HCT116 (cell line): Measurements from ENCODE around the gene FBXO40.

Source experiments
- EGR1 ChIP-seq: IDR thresholded peaks from 2 replicates; pipeline ENCODE4 v1.6.1; 2012; ENCODE audit warnings: low read depth
- ELF1 ChIP-seq: IDR thresholded peaks from 2 replicates; pipeline ENCODE4 v1.6.1; 2012; ENCODE audit warnings: low read depth, borderline replicate concordance
- EZH2 ChIP-seq: fragments of 200-600 bp; sonication (generic); IDR thresholded peaks from 2 replicates; pipeline ENCODE4 v1.6.1; 2017; ENCODE audit warnings: antibody characterized with exemption, mixed run types
- EZH2phosphoT487 ChIP-seq: fragments of 200-600 bp; IDR thresholded peaks from 2 replicates; pipeline ENCODE4 v1.6.1; 2018; ENCODE audit warnings: antibody characterized with exemption, borderline replicate concordance
- JUND ChIP-seq: IDR thresholded peaks from 2 replicates; pipeline ENCODE4 v1.6.1; 2012
- POLR2A ChIP-seq: IDR thresholded peaks from 2 replicates; pipeline ENCODE4 v1.7.0; 2011; ENCODE audit warnings: borderline replicate concordance; ENCODE audit not compliant: insufficient read depth, insufficient read length; ENCODE audit errors: extremely low read depth
- POLR2AphosphoS5 ChIP-seq: IDR thresholded peaks from 2 replicates; pipeline ENCODE4 v1.6.1; 2011; ENCODE audit warnings: mild to moderate bottlenecking, low read depth, low read length, moderate library complexity
- RAD21 ChIP-seq: IDR thresholded peaks from 2 replicates; pipeline ENCODE4 v1.6.1; 2012; ENCODE audit warnings: low read depth, mild to moderate bottlenecking
- TCF7L2 ChIP-seq: IDR thresholded peaks from 2 replicates; pipeline ENCODE4 v1.7.0; 2011; ENCODE audit warnings: borderline replicate concordance, inconsistent platforms; ENCODE audit not compliant: insufficient read depth, insufficient read length; ENCODE audit errors: extremely low read depth
- YY1 ChIP-seq: IDR thresholded peaks from 2 replicates; pipeline ENCODE4 v1.6.1; 2011; ENCODE audit warnings: low read length, low read depth, moderate library complexity, mild to moderate bottlenecking; ENCODE audit not compliant: insufficient replicate concordance; ENCODE audit errors: extremely low read depth
- ZFX ChIP-seq: fragments of 450-650 bp; IDR thresholded peaks from 2 replicates; pipeline ENCODE4 v1.6.1; 2017
- ZNF274 ChIP-seq: fragments of 200-500 bp; sonication (Bioruptor generic); IDR thresholded peaks from 2 replicates; pipeline ENCODE4 v1.6.1; 2014; ENCODE audit warnings: mild to moderate bottlenecking, low read depth, low read length, inconsistent platforms
- TF ChIP-seq, protein P1 (sequence below), 3 experiments: fragments of 200-600 bp in 1 of 3; sonication (generic) in 1 of 3; IDR thresholded peaks in 2 of 3; conservative IDR thresholded peaks in 1 of 3; 2 replicates each; pipeline ENCODE4 v1.5.1; 2012 to 2017; ENCODE audit warnings: low read depth in 2 of 3, low read length in 2 of 3, antibody characterized with exemption in 1 of 3, borderline replicate concordance in 1 of 3, control low read depth in 1 of 3, mild to moderate bottlenecking in 1 of 3, mixed read lengths in 1 of 3, mixed run types in 1 of 3, moderate library complexity in 1 of 3; ENCODE audit not compliant: insufficient read depth in 1 of 3
- TF ChIP-seq, protein P2 (sequence below): IDR thresholded peaks from 2 replicates; pipeline ENCODE4 v1.6.1; 2012; ENCODE audit warnings: low read depth

DNA sequence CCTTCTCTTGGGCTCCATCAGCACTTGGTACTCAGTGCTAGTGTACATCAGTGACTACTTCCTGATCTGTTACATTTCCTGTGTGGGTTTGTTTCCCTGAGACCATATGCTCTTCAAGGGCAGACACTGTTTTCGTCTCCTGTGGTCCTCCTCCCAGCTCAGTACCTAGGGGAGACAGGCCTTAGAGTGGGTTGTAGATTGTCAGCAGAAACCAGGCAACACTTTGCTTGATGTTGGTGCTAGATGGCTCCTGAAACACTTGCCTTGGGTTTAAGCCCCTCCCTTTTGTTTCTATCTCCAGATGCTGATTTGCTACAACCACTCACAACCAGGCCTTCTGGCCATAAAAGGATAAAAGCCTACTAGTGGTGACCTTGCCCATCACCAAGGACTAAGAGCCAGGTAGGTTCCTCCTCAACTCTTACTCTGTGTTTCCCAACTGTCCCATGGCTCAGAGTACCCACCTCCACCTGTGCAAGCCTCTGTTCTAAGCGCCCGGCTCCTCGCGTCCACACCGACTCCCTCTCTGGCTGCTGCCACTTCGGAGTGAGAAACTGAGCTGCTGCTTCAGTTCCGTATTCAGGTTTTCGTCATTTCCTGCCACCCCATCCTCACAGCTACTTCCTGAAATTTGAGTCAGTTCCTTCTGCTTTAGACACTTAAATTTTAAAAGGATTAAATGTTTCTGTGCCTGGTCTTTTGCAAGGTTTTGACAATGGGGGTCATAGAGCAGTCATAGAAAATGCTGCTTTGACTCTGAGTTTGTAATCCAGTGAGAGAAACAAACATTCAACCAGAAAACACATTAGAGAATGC, 67.4 kb downstream of the FBXO40 start, which contains the start of gene HCLS1:
- TF ChIP-seq RAD21 = no peak
- TF ChIP-seq, protein P1, sequence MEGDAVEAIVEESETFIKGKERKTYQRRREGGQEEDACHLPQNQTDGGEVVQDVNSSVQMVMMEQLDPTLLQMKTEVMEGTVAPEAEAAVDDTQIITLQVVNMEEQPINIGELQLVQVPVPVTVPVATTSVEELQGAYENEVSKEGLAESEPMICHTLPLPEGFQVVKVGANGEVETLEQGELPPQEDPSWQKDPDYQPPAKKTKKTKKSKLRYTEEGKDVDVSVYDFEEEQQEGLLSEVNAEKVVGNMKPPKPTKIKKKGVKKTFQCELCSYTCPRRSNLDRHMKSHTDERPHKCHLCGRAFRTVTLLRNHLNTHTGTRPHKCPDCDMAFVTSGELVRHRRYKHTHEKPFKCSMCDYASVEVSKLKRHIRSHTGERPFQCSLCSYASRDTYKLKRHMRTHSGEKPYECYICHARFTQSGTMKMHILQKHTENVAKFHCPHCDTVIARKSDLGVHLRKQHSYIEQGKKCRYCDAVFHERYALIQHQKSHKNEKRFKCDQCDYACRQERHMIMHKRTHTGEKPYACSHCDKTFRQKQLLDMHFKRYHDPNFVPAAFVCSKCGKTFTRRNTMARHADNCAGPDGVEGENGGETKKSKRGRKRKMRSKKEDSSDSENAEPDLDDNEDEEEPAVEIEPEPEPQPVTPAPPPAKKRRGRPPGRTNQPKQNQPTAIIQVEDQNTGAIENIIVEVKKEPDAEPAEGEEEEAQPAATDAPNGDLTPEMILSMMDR (IDR thresholded peaks at IDR 0.05 in 2 of 3, conservative IDR thresholded peaks at IDR 0.05 in 1 of 3; ENCODE audit: borderline replicate concordance in 1 of 3, insufficient read depth in 1 of 3, low read depth in 2 of 3, low read length in 2 of 3) = no peak
- TF ChIP-seq EZH2 = no peak
- TF ChIP-seq TCF7L2 = no peak
- no peak for TF ChIP-seq ZNF274
- TF ChIP-seq POLR2A = no peak
- TF ChIP-seq EGR1 = no peak
- no peak for TF ChIP-seq POLR2AphosphoS5
- TF ChIP-seq JUND = no peak
- TF ChIP-seq YY1 = no peak
- TF ChIP-seq EZH2phosphoT487 = no peak
- no peak for TF ChIP-seq ZFX
- TF ChIP-seq, protein P2, sequence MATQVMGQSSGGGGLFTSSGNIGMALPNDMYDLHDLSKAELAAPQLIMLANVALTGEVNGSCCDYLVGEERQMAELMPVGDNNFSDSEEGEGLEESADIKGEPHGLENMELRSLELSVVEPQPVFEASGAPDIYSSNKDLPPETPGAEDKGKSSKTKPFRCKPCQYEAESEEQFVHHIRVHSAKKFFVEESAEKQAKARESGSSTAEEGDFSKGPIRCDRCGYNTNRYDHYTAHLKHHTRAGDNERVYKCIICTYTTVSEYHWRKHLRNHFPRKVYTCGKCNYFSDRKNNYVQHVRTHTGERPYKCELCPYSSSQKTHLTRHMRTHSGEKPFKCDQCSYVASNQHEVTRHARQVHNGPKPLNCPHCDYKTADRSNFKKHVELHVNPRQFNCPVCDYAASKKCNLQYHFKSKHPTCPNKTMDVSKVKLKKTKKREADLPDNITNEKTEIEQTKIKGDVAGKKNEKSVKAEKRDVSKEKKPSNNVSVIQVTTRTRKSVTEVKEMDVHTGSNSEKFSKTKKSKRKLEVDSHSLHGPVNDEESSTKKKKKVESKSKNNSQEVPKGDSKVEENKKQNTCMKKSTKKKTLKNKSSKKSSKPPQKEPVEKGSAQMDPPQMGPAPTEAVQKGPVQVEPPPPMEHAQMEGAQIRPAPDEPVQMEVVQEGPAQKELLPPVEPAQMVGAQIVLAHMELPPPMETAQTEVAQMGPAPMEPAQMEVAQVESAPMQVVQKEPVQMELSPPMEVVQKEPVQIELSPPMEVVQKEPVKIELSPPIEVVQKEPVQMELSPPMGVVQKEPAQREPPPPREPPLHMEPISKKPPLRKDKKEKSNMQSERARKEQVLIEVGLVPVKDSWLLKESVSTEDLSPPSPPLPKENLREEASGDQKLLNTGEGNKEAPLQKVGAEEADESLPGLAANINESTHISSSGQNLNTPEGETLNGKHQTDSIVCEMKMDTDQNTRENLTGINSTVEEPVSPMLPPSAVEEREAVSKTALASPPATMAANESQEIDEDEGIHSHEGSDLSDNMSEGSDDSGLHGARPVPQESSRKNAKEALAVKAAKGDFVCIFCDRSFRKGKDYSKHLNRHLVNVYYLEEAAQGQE = no peak
- TF ChIP-seq ELF1 = no peak
